Nephron progenitor cell (in vitro differentiated cells): Measurements from ENCODE around the gene POLD4.
A peak's percentile ranks its signal among the peaks of the same experiment; 100 is the strongest.

Experiments used
- DNase-seq: peaks from one replicate; pipeline ENCODE4 v3.0.0; 2021
- H3K27ac Mint-ChIP-seq: 2 replicates; pipeline ENCODE4 v1.8.0; 2021; ENCODE audit warnings: mild to moderate bottlenecking, moderate library complexity, mixed read lengths
- H3K27me3 Mint-ChIP-seq: 2 replicates; pipeline ENCODE4 v1.8.0; 2021; ENCODE audit warnings: mild to moderate bottlenecking, low read depth, mixed read lengths; ENCODE audit not compliant: poor library complexity
- H3K36me3 Mint-ChIP-seq: 2 replicates; pipeline ENCODE4 v1.8.0; 2021; ENCODE audit warnings: low read depth, mixed read lengths
- H3K4me1 Mint-ChIP-seq: 2 replicates; pipeline ENCODE4 v1.8.0; 2021; ENCODE audit warnings: mixed read lengths
- H3K4me3 Mint-ChIP-seq: 2 replicates; pipeline ENCODE4 v1.8.0; 2021; ENCODE audit warnings: mild to moderate bottlenecking, moderate library complexity, mixed read lengths
- H3K9me3 Mint-ChIP-seq: 2 replicates; pipeline ENCODE4 v1.8.0; 2021; ENCODE audit warnings: mild to moderate bottlenecking, moderate library complexity, mixed read lengths
- TF ChIP-seq, protein P1 (sequence below): fragments of 200-600 bp; sonication (generic); IDR thresholded peaks from 2 replicates; pipeline ENCODE4 v1.5.0; 2021; ENCODE audit warnings: antibody characterized with exemption

POLD4 gene

DNA sequence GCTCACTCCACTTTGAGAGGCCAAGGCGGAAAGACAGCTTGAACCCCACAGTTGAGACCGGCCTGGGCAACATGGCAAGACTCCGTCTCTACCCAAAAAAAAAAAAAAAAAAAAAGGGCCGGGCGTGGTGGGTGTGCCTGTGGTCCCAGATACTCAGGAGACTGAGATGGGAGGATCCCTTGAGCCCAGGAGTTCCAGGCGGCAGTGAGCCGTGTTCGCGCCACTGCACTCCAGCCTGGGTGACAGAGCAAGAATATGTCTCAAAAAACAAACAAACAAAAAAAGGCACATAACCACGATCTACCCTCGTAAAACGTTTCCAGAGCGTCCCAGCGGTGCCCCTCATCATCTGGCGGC lies 37.6 kb upstream of the POLD4 start:
- H3K4me3 Mint-ChIP-seq: peak overlapping the region; percentile 86
- TF ChIP-seq, protein P1, sequence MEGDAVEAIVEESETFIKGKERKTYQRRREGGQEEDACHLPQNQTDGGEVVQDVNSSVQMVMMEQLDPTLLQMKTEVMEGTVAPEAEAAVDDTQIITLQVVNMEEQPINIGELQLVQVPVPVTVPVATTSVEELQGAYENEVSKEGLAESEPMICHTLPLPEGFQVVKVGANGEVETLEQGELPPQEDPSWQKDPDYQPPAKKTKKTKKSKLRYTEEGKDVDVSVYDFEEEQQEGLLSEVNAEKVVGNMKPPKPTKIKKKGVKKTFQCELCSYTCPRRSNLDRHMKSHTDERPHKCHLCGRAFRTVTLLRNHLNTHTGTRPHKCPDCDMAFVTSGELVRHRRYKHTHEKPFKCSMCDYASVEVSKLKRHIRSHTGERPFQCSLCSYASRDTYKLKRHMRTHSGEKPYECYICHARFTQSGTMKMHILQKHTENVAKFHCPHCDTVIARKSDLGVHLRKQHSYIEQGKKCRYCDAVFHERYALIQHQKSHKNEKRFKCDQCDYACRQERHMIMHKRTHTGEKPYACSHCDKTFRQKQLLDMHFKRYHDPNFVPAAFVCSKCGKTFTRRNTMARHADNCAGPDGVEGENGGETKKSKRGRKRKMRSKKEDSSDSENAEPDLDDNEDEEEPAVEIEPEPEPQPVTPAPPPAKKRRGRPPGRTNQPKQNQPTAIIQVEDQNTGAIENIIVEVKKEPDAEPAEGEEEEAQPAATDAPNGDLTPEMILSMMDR: no peak
- H3K9me3 Mint-ChIP-seq: no peaks in the 10 kb centered on the region
- H3K36me3 Mint-ChIP-seq: peaks cover 5% of the 10 kb centered on the region
- peaks cover 6% of the 10 kb centered on the region for H3K27me3 Mint-ChIP-seq
- no peak for DNase-seq
- peaks cover 47% of the 10 kb centered on the region for H3K4me1 Mint-ChIP-seq
- H3K27ac Mint-ChIP-seq: peak overlapping the region; percentile 96

GRCh38 chr11:67389477-67389876 lies 36.1 kb upstream of the POLD4 start:
- H3K4me1 Mint-ChIP-seq: peaks cover 47% of the 10 kb centered on the region
- H3K27me3 Mint-ChIP-seq: peaks cover 21% of the 10 kb centered on the region
- H3K4me3 Mint-ChIP-seq: peak overlapping the region; percentile 77
- H3K9me3 Mint-ChIP-seq: no peaks in the 10 kb centered on the region
- peak; percentile 74 for DNase-seq
- TF ChIP-seq, protein P1: peak; percentile 60
- H3K27ac Mint-ChIP-seq: peak overlapping the region; percentile 79
- H3K36me3 Mint-ChIP-seq: peaks cover 5% of the 10 kb centered on the region

DNA sequence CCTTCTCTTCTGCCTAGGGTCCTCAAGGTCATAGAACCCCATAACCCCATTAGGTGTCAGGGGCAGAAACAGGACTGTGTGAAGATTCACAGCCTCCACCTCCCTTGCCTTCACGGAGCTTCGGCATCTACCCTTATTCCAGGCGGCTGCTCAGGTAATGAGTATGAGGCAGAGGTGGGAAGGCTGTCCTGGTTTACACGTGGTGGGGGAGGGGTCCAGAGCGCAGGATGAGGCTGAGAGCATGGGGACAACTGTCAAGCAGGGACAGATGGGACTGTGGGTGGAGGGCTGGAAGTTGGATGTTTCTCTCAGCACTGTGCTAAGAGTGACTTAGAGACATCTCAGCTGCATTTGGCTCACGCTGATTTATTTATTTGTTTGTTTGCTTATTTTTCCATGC lies 34.2 kb upstream of the POLD4 start:
- no peak for DNase-seq
- Mint-ChIP-seq H3K36me3 (no peaks in the 10 kb centered on the region), H3K27me3 (peaks cover 23% of the 10 kb centered on the region), H3K27ac (no peak overlapping the region), H3K9me3 (no peaks in the 10 kb centered on the region), H3K4me1 (peaks cover 39% of the 10 kb centered on the region), H3K4me3 (no peak overlapping the region)
- TF ChIP-seq, protein P1: no peak

DNA sequence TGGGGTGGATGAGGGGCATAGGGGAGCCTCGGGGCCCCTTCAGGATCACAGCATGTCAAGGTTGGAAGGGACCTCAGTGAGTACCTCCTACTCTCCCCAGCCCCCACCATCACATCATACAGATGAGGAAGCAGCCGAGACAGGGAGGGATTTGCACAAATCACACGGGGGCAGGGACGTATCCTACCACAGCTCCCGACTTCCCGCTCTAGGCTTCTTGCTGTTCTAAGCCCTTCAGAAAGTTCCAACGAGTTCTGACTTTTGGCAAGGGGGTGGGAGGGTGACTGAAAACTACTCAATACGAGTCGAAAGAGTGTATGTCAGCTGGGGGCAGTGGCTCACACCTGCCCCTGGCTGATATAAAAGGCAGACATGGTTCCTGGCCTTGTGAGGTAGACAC lies 33.7 kb upstream of the POLD4 start:
- Mint-ChIP-seq H3K9me3 (no peaks in the 10 kb centered on the region), H3K27me3 (peaks cover 23% of the 10 kb centered on the region), H3K27ac (no peak overlapping the region), H3K4me1 (peaks cover 39% of the 10 kb centered on the region), H3K36me3 (no peaks in the 10 kb centered on the region), H3K4me3 (no peak overlapping the region)
- no peak for DNase-seq
- TF ChIP-seq, protein P1: no peak

DNA sequence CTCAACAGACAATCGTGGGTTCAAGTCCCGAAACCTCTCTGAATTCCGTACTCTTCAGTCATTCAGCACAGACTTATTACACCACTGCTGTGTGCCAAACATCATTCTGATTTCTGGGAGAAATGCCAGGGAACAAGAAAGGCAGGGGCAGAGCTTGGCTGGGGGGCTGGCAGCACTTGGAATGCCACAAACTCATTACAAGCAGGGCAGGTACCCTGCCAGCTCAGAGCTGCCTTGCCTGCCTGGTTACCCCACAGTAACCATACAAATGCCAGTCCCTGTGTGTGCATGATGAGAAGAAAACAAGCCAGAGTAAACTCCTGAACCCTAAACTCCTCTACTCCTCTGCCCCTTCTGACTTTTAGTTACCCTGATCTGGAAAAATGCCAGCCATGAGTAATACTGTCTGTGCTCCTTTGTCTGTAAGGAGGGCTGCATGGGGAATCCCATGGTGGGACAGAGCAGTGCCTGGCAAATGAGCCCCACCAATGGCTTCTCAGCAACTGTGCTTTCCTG lies 31.6 kb upstream of the POLD4 start:
- peaks cover 29% of the 10 kb centered on the region for H3K27me3 Mint-ChIP-seq
- no peaks in the 10 kb centered on the region for H3K36me3 Mint-ChIP-seq
- H3K9me3 Mint-ChIP-seq: no peaks in the 10 kb centered on the region
- no peak for DNase-seq
- H3K4me1 Mint-ChIP-seq: peaks cover 33% of the 10 kb centered on the region
- TF ChIP-seq, protein P1: no peak
- H3K4me3 Mint-ChIP-seq: no peak overlapping the region
- H3K27ac Mint-ChIP-seq: no peak overlapping the region
